NCI-H524 (cell line): ENCODE data around the gene TEAD1.

Source experiments
- DNase-seq, 2 experiments: peaks; one replicate each; lab custom pipeline; 2025; lab: John Stamatoyannopoulos, UW

Gene TEAD1

GRCh38 chr11:12809864-12810567 is 135.8 kb downstream of the TEAD1 start:
- no peak for DNase-seq

- no peak for DNase-seq
These were observed 136.3 kb downstream of the TEAD1 start for GRCh38 chr11:12810568-12810894.

- DNase-seq: no peak
These were observed 137.6 kb downstream of the TEAD1 start for GRCh38 chr11:12811861-12812260.

GRCh38 chr11:12812849-12813248 is 138.6 kb downstream of the TEAD1 start:
- DNase-seq: no peak

- DNase-seq: peak in 1 of 2 experiments; percentile 23
These were observed 139.4 kb downstream of the TEAD1 start for GRCh38 chr11:12813371-12814225.

- no peak for DNase-seq
These were observed 140.9 kb downstream of the TEAD1 start for GRCh38 chr11:12815129-12815480.

DNA sequence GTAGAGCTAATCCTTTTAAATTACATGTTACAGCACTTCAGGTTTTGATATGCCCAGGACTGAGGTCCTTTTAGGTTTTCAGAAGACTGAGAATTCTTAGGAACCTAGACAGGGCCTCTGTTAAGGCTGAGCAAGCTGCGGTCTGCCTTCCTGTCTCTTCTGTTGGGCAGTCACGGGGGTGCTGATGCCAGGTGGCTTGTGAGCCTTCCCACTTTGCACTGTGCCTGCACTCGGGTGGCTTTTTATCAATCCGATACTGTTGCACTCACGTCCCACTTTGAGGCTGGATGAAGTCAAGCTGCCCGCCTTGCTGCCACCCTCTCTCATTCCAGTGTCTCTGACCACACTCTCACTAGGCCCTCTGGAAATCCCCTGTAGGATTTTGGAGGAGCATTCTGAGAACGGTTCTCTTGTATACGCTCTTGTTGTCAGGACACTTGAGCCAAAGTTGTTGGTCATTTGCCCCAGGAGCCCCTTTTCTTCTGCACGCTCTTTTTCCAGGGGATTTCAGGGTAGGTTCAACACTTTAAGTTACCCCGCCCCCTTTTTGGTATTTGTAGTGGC is 141.8 kb downstream of the TEAD1 start:
- no peak for DNase-seq

- no peak for DNase-seq
These were observed 143.6 kb downstream of the TEAD1 start for GRCh38 chr11:12817681-12818332.

DNA sequence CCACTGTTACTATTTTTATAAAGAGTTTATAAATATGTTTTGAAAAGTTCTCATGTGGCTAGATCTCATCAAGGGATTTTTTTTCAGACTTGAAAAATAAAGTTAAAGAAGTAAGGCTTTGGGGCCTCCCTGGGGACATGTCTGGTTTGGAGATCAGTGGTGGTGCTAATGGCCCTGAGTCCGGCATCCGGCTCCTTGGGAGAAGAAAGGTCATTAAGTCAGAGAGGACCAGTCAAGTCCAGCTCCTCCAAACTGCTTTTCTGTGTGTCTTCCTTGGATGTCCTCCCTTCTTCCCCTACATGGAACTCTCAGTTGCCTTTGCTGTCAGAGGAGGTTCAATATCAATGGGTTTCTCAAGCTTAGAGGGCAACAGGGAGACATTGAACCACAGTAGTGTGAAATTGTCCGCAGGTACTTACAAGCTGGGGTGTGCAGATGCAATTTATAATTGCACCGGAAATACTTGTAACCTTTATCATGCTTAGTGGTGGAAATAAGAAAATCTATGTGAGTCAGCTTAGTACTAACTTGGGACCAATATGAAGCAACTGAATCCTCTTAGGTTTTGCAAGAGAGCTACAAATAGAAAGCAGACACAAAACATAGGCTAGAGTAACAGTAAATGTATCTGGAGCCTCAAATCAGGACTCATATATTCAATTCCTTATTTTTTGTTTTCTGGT is 144.3 kb downstream of the TEAD1 start:
- DNase-seq: no peak

- no peak for DNase-seq
These were observed 148.3 kb downstream of the TEAD1 start for GRCh38 chr11:12822392-12823022.

DNA sequence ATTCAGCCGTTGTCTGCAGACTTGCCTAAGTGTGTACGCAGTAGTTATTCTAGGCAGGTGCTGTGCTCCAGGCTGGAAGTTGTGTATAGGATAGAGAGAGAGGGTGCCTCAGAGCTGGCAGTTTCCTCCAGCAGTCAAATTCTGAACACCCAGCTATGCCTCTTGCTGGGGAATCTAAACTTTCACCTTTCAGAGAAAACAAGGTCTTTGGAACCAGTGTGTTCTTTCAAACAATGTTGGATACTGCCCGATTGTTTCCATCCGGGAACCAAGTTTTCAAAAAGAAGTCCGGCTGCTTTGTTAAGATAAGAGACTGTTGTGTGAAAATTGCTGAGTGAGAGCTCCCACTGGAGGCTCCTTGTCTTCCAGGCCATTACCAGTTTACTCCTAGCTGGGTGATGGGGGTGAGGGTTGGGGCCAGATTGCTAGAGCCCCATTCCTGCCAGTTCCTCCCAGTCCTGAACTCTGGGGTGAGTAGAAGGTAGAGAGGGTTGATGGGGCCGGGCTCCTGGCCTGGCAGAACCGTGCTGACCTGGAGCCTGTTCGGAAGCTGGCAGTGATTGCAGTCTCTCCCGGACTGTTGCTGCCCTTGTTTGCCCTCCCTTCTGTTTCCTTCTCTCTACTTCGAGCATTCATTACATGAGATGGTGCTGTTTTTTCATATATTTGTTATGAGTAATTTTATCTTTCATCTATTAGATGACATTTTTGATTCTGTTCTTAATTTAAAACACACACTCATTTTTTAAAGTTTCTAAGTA is 150.2 kb downstream of the TEAD1 start:
- no peak for DNase-seq

DNA sequence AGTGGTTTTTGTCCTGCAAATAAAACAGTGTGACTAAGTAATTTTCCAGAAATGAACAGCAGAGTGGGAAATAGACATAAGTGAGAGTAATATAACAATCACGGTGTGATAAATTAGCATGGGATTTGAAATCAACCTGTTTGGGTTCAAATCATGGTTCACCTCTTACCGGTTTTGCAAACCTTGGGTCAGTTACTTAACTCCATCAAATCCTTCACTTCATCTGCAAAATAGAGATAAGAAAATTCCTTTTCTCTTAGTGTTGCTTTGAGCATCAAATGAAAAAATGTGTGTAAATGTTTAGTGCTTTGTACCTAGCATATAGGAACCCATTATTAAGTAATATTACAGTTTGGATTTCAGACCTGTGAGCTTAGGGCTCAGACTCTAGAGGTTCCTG is 152.2 kb downstream of the TEAD1 start:
- DNase-seq: no peak

DNA sequence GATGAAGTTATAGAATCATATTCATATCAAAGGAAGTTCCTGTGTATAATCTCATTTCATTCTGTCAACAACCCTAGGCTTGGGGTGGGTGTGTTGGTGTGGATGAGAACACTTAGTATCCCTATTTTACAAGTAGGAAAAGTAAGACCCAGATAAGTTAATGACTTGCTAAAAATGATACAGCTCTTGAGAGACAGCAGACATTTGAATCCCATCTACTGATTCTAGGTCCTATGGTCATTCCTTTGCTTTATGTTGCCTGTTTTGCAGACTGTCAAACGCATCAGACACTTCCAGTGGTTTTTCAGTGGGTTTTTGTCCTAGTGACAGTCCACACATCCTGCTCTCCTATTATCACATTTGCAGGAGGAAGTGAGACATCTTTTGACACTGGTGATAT is 153.1 kb downstream of the TEAD1 start:
- DNase-seq: no peak

- DNase-seq: peak; percentile 27 to 66
These were observed 153.9 kb downstream of the TEAD1 start for GRCh38 chr11:12827929-12828812.

DNA sequence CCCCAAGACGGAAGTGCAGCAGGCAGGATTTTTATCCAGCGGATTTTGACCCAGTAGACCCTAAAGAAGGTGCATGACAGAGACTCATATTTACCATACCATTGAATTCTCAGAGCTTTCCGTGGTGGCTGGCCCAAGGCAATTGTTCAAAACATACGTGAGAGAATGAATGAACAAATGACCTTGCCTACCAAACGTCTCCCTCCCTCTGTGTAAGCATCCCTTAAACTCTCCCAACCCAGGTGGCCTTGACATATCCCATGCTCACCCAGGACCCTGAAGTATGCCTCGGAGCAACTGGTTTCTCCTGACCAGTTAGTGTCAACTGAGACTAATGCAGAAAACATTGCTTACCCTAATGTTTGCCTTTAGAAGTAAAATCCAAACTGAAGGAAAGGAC is 154.9 kb downstream of the TEAD1 start:
- DNase-seq: no peak

- DNase-seq: no peak
These were observed 155.5 kb downstream of the TEAD1 start for GRCh38 chr11:12829540-12830314.

DNA sequence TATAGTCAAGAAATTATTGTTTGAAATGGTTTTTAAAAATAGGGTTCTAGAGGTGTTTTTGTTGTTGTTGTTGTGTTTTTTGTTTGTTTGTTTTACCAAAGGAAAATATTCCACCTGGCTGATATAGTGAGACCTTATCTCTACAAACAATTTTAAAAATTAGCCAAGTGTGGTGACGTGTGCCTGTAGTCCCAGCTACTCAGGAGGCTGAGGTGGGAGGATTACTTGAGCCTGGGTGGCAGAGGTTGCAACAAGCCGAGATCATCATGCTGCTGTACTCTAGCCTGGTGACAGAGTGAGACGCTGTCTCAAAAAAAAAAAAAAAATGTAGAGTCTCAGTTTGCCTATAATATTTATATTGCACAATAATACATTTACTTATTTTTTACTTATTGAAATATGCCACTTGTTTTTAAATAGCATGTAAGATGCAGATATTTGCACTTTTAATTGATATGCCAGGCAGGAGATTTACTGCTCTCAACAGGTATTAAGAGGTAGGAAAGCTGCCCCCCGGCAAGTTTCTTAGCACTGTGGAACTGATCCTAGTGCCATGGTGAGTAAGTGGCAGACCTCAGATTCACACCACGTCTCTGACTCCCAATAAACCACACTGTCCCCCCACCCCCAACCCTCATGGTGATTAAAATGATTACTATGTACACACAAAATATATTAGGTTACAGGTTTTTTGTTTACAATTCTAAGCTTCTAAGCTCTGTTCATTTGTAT is 157.4 kb downstream of the TEAD1 start:
- DNase-seq: peak in 1 of 2 experiments; percentile 45

DNA sequence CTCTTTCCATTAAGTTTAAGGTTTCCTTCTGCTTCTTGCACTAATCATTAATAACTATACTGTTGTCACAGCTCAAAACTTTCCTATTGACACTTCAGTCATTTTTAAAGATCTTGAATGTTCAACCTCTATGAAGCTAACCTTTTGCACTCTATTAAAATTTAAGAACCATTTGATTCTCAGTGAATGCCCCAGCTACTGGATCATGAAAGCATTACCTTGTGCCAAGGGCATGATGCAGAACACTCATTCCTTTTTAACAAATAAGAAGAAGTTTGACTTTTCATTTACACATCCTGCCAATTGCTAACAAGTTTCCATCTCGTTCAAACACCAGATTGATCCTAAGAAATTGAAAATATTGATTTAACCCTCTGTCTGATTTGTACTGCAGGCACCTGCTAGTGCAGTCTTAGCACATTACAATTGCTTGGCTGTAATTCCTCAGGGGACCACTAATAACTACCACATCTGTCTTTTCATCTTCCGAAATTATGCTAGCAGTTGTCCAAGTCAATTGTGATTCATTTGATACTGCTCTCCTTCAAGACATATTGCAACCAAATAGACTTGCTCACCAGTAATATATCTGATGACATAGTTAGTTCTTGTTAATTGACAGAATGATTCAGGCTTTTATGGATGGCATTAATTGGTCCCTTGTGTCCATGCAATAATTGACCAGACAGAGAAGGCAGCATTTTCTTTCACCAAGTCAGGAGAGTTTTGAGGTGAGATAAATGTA is 158.4 kb downstream of the TEAD1 start:
- DNase-seq: peak; percentile 68 to 89
